Endothelial cell of umbilical vein (primary cell): ENCODE data around the gene SCG3. TPM values are rescaled to one million over a fixed set of nuclear protein-coding genes. Genes with fewer than 3 reads are reported as not detected.
"Not testable (repeated sequence)": the region's sequence is repeated elsewhere in the genome, so short reads cannot be mapped to it uniquely, and the experiment has no call there.

Source experiments
- BruUV-seq: library from RNA; stranded (reverse); fragments of 400-500 nt; replicated peaks from 2 replicates; lab custom pipeline; 2021; lab: Mats Ljungman, UMichigan
- CTCF ChIA-PET: fragments of 300-600, 350-600 bp; sonication (Branson Sonifier 250); formaldehyde crosslinking; loops from one replicate; lab custom pipeline; 2021; ENCODE audit warnings: antibody characterized with exemption, inconsistent platforms; lab: Charles Lee
- POLR2A ChIA-PET: fragments of 300-600, 350-600 bp; sonication (Branson Sonifier 250); formaldehyde crosslinking; loops from one replicate; lab custom pipeline; 2021; ENCODE audit warnings: antibody characterized with exemption, inconsistent platforms; lab: Charles Lee
- DNase-seq: peaks from one replicate; pipeline ENCODE4 v3.0.0-alpha.2; 2011; ENCODE audit warnings: low read depth, low spot score
- FAIRE-seq: peaks from 2 replicates; lab custom pipeline; 2011; peaks lifted over from hg19 to GRCh38; lab: Jason Lieb, UNC
- H2AFZ ChIP-seq: 2 replicates; pipeline ENCODE4 v1.6.0; 2012; ENCODE audit warnings: low read depth, low read length, control low read depth, inconsistent platforms
- H3K27ac ChIP-seq: 2 replicates; pipeline ENCODE4 v1.5.1; 2011; ENCODE audit warnings: low read depth, mild to moderate bottlenecking, control low read depth, low read length, moderate library complexity; ENCODE audit not compliant: insufficient read depth
- H3K27me3 ChIP-seq, 2 experiments: 2 replicates each; pipeline versions ENCODE4 v1.6.0 to v1.6.1; 2011; ENCODE audit warnings: low read length in 2 of 2, mixed read lengths in 1 of 2; ENCODE audit not compliant: control insufficient read depth in 2 of 2, insufficient read depth in 2 of 2
- H3K36me3 ChIP-seq, 2 experiments: 2 replicates in 1 of 2; 3 replicates in 1 of 2; pipeline ENCODE4 v1.5.1; 2011; ENCODE audit warnings: low read length in 2 of 2, mild to moderate bottlenecking in 1 of 2, moderate library complexity in 1 of 2; ENCODE audit not compliant: control insufficient read depth in 2 of 2, insufficient read depth in 2 of 2; ENCODE audit errors: extremely low read depth in 1 of 2
- H3K4me1 ChIP-seq: 3 replicates; pipeline ENCODE4 v1.5.1; 2011; ENCODE audit warnings: mild to moderate bottlenecking, low read length; ENCODE audit not compliant: control insufficient read depth, insufficient read depth; ENCODE audit errors: extremely low read depth
- H3K4me2 ChIP-seq: 2 replicates; pipeline ENCODE4 v1.6.1; 2011; ENCODE audit warnings: low read length, control low read depth, mixed read lengths; ENCODE audit not compliant: insufficient read depth
- H3K4me3 ChIP-seq, 3 experiments: fragments of 200-600 bp in 1 of 3; sonication (generic), shearing (Covaris generic) in 1 of 3; replicated peaks in 1 of 3; 2 replicates each; pipeline ENCODE4 v1.5.1; 2011 to 2016; ENCODE audit warnings: control low read depth in 3 of 3, low read length in 3 of 3, mild to moderate bottlenecking in 2 of 3, inconsistent platforms in 1 of 3, low read depth in 1 of 3, moderate library complexity in 1 of 3; ENCODE audit not compliant: insufficient read depth in 1 of 3
- H3K79me2 ChIP-seq: 2 replicates; pipeline ENCODE4 v1.6.0; 2012; ENCODE audit warnings: low read length, inconsistent platforms; ENCODE audit not compliant: control insufficient read depth, insufficient read depth
- H3K9ac ChIP-seq: replicated peaks from 2 replicates; pipeline ENCODE3; 2011; ENCODE audit warnings: low read length, control low read depth; ENCODE audit not compliant: insufficient read depth; ENCODE audit errors: extremely low read depth
- H3K9me1 ChIP-seq: replicated peaks from 3 replicates; pipeline ENCODE4 v1.6.0; 2011; ENCODE audit warnings: mild to moderate bottlenecking, low read length; ENCODE audit not compliant: control insufficient read depth, insufficient read depth; ENCODE audit errors: extremely low read depth
- H3K9me3 ChIP-seq: replicated peaks from 2 replicates; pipeline ENCODE4 v1.5.1; 2012; ENCODE audit warnings: low read length, inconsistent platforms; ENCODE audit not compliant: control insufficient read depth, insufficient read depth
- H4K20me1 ChIP-seq: replicated peaks from 2 replicates; pipeline ENCODE3; 2011; ENCODE audit warnings: mild to moderate bottlenecking, low read length; ENCODE audit not compliant: control insufficient read depth, insufficient read depth; ENCODE audit errors: extremely low read depth
- CTCF ChIP-seq, 2 donors: IDR thresholded peaks; 1 replicate in 1 of 2; 2 replicates in 1 of 2; pipeline ENCODE4 v1.5.1; 2011; ENCODE audit warnings: low read length in 2 of 2, mild to moderate bottlenecking in 2 of 2, moderate library complexity in 2 of 2, control low read depth in 1 of 2, inconsistent platforms in 1 of 2, low read depth in 1 of 2; ENCODE audit not compliant: insufficient read depth in 1 of 2; ENCODE audit errors: extremely low read depth in 1 of 2
- EZH2 ChIP-seq: IDR thresholded peaks from 2 replicates; pipeline ENCODE4 v1.6.1; 2012; ENCODE audit warnings: borderline replicate concordance, low read depth, mild to moderate bottlenecking, moderate library complexity, low read length, inconsistent platforms; ENCODE audit not compliant: severe bottlenecking
- FOS ChIP-seq: IDR thresholded peaks from 2 replicates; pipeline ENCODE4 v1.6.1; 2011; ENCODE audit warnings: mild to moderate bottlenecking, low read length, moderate library complexity, borderline replicate concordance; ENCODE audit not compliant: insufficient read depth
- GATA2 ChIP-seq: IDR thresholded peaks from 2 replicates; pipeline ENCODE4 v1.7.0; 2011; ENCODE audit warnings: low read depth, mild to moderate bottlenecking, moderate library complexity, mixed read lengths, low read length; ENCODE audit not compliant: insufficient read length, insufficient read depth
- JUN ChIP-seq: IDR thresholded peaks from 2 replicates; pipeline ENCODE4 v1.6.1; 2011; ENCODE audit warnings: borderline replicate concordance, low read depth; ENCODE audit not compliant: insufficient read length, insufficient read depth
- MAX ChIP-seq: IDR thresholded peaks from 2 replicates; pipeline ENCODE4 v1.6.1; 2011; ENCODE audit not compliant: insufficient read depth, insufficient read length
- MYC ChIP-seq: IDR thresholded peaks from one replicate; pipeline ENCODE4 v1.6.1; 2011; ENCODE audit warnings: mild to moderate bottlenecking, low read depth, low read length
- POLR2A ChIP-seq: IDR thresholded peaks from 2 replicates; pipeline ENCODE4 v1.6.1; 2012; ENCODE audit warnings: low read depth, mild to moderate bottlenecking, control low read depth, low read length
- POLR2AphosphoS5 ChIP-seq: IDR thresholded peaks from 2 replicates; pipeline ENCODE4 v1.6.1; 2012; ENCODE audit warnings: low read depth, mild to moderate bottlenecking, control low read depth, low read length, moderate library complexity; ENCODE audit not compliant: insufficient read depth
- dilution Hi-C: fragments of 300-500 bp; cut with MboI; formaldehyde crosslinking; loops from one replicate; pipeline ENCODE4 v1.15.0; 2019; ENCODE audit warnings: low sequenced_read_pairs; ENCODE audit not compliant: extremely low pct_ligation_motif_present
- intact Hi-C: fragments of 100-400 bp; cut with micrococcal nuclease; formaldehyde crosslinking; loops from one replicate; pipeline ENCODE4 v1.10.0; 2022
- polyA plus RNA-seq, 4 experiments: library from polyadenylated mRNA; depleted of rRNA in 3 of 4; stranded (reverse) in 3 of 4; unstranded in 1 of 4; fragments of >200 nt; gene quantifications; 2 replicates each; pipeline versions ENCODE4 v1.2.1 to v1.2.3, GENCODE V29; 2011 to 2012; ENCODE audit warnings: missing spikeins in 1 of 4
- total RNA-seq: library from RNA; stranded (reverse); gene quantifications from 2 replicates; pipeline ENCODE4 v1.2.3, GENCODE V29; 2021

Gene SCG3
- total and polyA plus RNA-seq, 2 donors (not counting 3 experiments of a cell fraction or from before 2014, with no cell fraction given), result not detected

GRCh38 chr15:51647128-51647562, 34.2 kb upstream of the SCG3 start:
- Histone ChIP-seq H2AFZ (no peak overlapping the region), H3K79me2 (no peaks in the 10 kb centered on the region), H3K4me3 (no peak overlapping the region), H3K9ac (no peak overlapping the region), H3K27ac (no peak overlapping the region), H3K9me3 (no peaks in the 10 kb centered on the region), H3K27me3 (peaks cover 6 to 7% of the 10 kb centered on the region in 2 experiments), H3K4me2 (no peak overlapping the region), H3K4me1 (peaks cover 2% of the 10 kb centered on the region), H3K36me3 (no peaks in the 10 kb centered on the region), H4K20me1 (no peaks in the 10 kb centered on the region), H3K9me1 (no peaks in the 10 kb centered on the region)
- peak; percentile 12 for FAIRE-seq
- intact Hi-C loops (no loop called here), dilution Hi-C loops (no loop called here)
- no TSS peak for BruUV-seq
- ChIA-PET POLR2A (no interaction called here), CTCF (interaction anchor here (0.8 to 6.3 kb wide), 3 partner anchors 22 to 130 kb away, joined by 3 to 942 read pairs (median 3); no protein-coding TSS in a partner anchor)
- DNase-seq, result peak; percentile 42
- TF ChIP-seq JUN (no peak), GATA2 (peak; percentile 69), MAX (no peak), MYC (no peak), POLR2A (no peak), FOS (peak; percentile 33), EZH2 (no peak), CTCF (IDR thresholded peaks at IDR 0.05; ENCODE audit: extremely low read depth in 1 of 2, insufficient read depth in 1 of 2, low read depth in 1 of 2, low read length in 2 of 2) (no peak), POLR2AphosphoS5 (no peak)

- H3K4me1 ChIP-seq, H3K4me2 ChIP-seq, dilution Hi-C loops, H3K9me3 ChIP-seq, DNase-seq, BruUV-seq, H3K79me2 ChIP-seq, H3K9ac ChIP-seq, H2AFZ ChIP-seq, H3K27me3 ChIP-seq, H3K36me3 ChIP-seq, intact Hi-C loops, H3K4me3 ChIP-seq, H3K27ac ChIP-seq, H3K9me1 ChIP-seq, H4K20me1 ChIP-seq, FAIRE-seq, POLR2A ChIA-PET: not testable (repeated sequence)
- CTCF ChIA-PET, result interaction anchor here (6.3 kb wide), 1 partner anchor 129 kb away, joined by 942 read pairs; no protein-coding TSS in a partner anchor
These were observed 33.2 kb upstream of the SCG3 start for GRCh38 chr15:51648101-51648500.

- DNase-seq, FAIRE-seq, H3K9ac ChIP-seq, H3K4me3 ChIP-seq, H3K4me1 ChIP-seq, H3K4me2 ChIP-seq, H3K36me3 ChIP-seq, H3K9me3 ChIP-seq, dilution Hi-C loops, H2AFZ ChIP-seq, intact Hi-C loops, BruUV-seq, H3K27me3 ChIP-seq, POLR2A ChIA-PET, H3K79me2 ChIP-seq, H3K9me1 ChIP-seq, H4K20me1 ChIP-seq, H3K27ac ChIP-seq: not testable (repeated sequence)
- CTCF ChIA-PET, result interaction anchor here (2.0 to 6.3 kb wide), 2 partner anchors 112 to 128 kb away, joined by 8 to 942 read pairs; no protein-coding TSS in a partner anchor
These were observed 32.7 kb upstream of the SCG3 start for GRCh38 chr15:51648643-51649042.
